ENCODE data around the gene TBCCD1. TPM values are rescaled to one million over a fixed set of nuclear protein-coding genes. Genes with fewer than 3 reads are reported as not detected.
A peak's percentile ranks its signal among the peaks of the same experiment; 100 is the strongest.
"Not testable (repeated sequence)": the region's sequence is repeated elsewhere in the genome, so short reads cannot be mapped to it uniquely, and the experiment has no call there.

Gene TBCCD1
- total and polyA plus RNA-seq, 2 experiments from 2014 or later, result 13.1 to 14.9 TPM

DNA sequence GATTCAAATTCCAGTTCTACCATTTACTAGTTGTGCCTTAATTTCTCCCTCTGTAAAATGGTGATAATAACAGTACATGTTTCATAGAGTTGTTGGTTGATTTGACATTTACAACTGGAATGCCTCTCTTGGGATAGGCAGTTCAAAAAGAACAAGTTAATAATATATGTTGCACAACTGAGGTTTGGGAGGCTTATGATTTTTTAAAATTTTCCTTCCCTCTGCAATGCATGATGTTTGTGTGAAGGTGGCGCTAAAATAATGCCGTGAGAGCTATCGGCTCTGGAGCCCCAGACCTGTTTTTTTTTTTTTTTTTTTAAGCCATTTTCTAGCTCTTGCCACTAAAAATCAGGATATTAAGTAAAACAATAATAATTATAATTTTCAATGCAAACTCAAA is 22.0 kb upstream of the TBCCD1 start:
- Histone ChIP-seq H3K9me2 (replicated peaks; ENCODE audit: insufficient read depth) (no peaks in the 10 kb centered on the region), H3K27me3 (no peaks in the 10 kb centered on the region), H3K4me1 (ENCODE audit: insufficient read depth) (peaks cover 18% of the 10 kb centered on the region), H3K27ac (peak overlapping the region; percentile 85), H3K4me3 (no peak overlapping the region), H2AFZ (no peak overlapping the region), H3K79me2 (no peaks in the 10 kb centered on the region), H3K36me3 (replicated peaks; ENCODE audit: insufficient read depth, low read depth) (no peaks in the 10 kb centered on the region), H3K9me3 (ENCODE audit: low read depth) (no peaks in the 10 kb centered on the region), H3K4me2 (peak overlapping the region; percentile 3), H4K20me1 (ENCODE audit: insufficient read depth, poor library complexity, severe bottlenecking) (no peaks in the 10 kb centered on the region)
- DNase-seq (ENCODE audit: low spot score), result no peak
- WGBS (ENCODE audit: low lambda C conversion rate, missing lambda C conversion rate), result 35% methylated on average over 3 of the region's 3 CpGs
- TF ChIP-seq, protein P1, sequence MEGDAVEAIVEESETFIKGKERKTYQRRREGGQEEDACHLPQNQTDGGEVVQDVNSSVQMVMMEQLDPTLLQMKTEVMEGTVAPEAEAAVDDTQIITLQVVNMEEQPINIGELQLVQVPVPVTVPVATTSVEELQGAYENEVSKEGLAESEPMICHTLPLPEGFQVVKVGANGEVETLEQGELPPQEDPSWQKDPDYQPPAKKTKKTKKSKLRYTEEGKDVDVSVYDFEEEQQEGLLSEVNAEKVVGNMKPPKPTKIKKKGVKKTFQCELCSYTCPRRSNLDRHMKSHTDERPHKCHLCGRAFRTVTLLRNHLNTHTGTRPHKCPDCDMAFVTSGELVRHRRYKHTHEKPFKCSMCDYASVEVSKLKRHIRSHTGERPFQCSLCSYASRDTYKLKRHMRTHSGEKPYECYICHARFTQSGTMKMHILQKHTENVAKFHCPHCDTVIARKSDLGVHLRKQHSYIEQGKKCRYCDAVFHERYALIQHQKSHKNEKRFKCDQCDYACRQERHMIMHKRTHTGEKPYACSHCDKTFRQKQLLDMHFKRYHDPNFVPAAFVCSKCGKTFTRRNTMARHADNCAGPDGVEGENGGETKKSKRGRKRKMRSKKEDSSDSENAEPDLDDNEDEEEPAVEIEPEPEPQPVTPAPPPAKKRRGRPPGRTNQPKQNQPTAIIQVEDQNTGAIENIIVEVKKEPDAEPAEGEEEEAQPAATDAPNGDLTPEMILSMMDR (IDR thresholded peaks at IDR 0.05; ENCODE audit: poor library complexity), result peak; percentile 38
- no peak for TF ChIP-seq EZH2phosphoT487 (IDR thresholded peaks at IDR 0.05; ENCODE audit: low read depth, severe bottlenecking, unreplicated experiment)

DNA sequence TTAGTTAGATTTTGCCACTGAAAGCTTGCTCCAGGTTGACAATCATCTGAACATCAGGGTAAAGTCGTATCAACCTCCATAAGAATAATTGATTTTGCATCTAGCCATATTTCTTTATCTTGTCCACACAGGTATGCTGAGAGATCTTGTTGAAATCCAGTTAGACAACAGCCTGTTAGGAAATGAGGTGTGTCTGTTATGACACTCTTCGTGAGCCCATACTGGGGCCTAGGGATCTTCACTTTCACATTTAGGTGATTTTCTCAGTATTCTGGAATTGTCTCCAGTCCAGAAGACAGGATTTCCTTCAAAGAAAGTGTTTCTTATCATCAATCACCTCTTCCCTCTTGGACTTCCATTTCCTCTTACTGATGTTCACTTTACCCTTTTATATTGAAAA is 21.5 kb upstream of the TBCCD1 start:
- Histone ChIP-seq H3K4me2 (peak overlapping the region; percentile 3), H3K4me1 (ENCODE audit: insufficient read depth) (peaks cover 13% of the 10 kb centered on the region)
- 52% methylated on average over 2 of the region's 2 CpGs for WGBS (ENCODE audit: low lambda C conversion rate, missing lambda C conversion rate)

GRCh38 chr3:186587183-186587582 is 20.0 kb upstream of the TBCCD1 start:
- Histone ChIP-seq H3K27me3 (no peaks in the 10 kb centered on the region), H3K4me2 (no peak overlapping the region)
- TF ChIP-seq EZH2phosphoT487 (IDR thresholded peaks at IDR 0.05; ENCODE audit: low read depth, severe bottlenecking, unreplicated experiment) (no peak), EZH2 (IDR thresholded peaks at IDR 0.05; ENCODE audit: borderline replicate concordance) (no peak)
- TF ChIP-seq, protein P1 (IDR thresholded peaks at IDR 0.05; ENCODE audit: poor library complexity), result no peak

More for the DNA sequence above, 21.5 kb upstream of the TBCCD1 start:
- H3K9me2 ChIP-seq (replicated peaks; ENCODE audit: insufficient read depth), result no peaks in the 10 kb centered on the region
- no peaks in the 10 kb centered on the region for H3K27me3 ChIP-seq
- no peaks in the 10 kb centered on the region for H3K36me3 ChIP-seq (replicated peaks; ENCODE audit: insufficient read depth, low read depth)
- H4K20me1 ChIP-seq (ENCODE audit: insufficient read depth, poor library complexity, severe bottlenecking), result no peaks in the 10 kb centered on the region
- H2AFZ ChIP-seq, result no peak overlapping the region
- no peak overlapping the region for H3K4me3 ChIP-seq
- H3K27ac ChIP-seq, result peak overlapping the region; percentile 85
- no peak for DNase-seq (ENCODE audit: low spot score)
- TF ChIP-seq, protein P1 (IDR thresholded peaks at IDR 0.05; ENCODE audit: poor library complexity), result no peak
- TF ChIP-seq EZH2 (IDR thresholded peaks at IDR 0.05; ENCODE audit: borderline replicate concordance) (no peak), EZH2phosphoT487 (IDR thresholded peaks at IDR 0.05; ENCODE audit: low read depth, severe bottlenecking, unreplicated experiment) (no peak)
- no peaks in the 10 kb centered on the region for H3K9me3 ChIP-seq (ENCODE audit: low read depth)
- H3K79me2 ChIP-seq, result no peaks in the 10 kb centered on the region

GRCh38 chr3:186586245-186586644 is 19.1 kb upstream of the TBCCD1 start:
- not testable (repeated sequence) for H3K4me2 ChIP-seq; H3K27me3 ChIP-seq; H3K4me1 ChIP-seq (ENCODE audit: insufficient read depth); DNase-seq (ENCODE audit: low spot score); H3K4me3 ChIP-seq; H4K20me1 ChIP-seq (ENCODE audit: insufficient read depth, poor library complexity, severe bottlenecking); H3K9me3 ChIP-seq (ENCODE audit: low read depth); H3K79me2 ChIP-seq; H3K27ac ChIP-seq; H3K9me2 ChIP-seq (replicated peaks; ENCODE audit: insufficient read depth); H2AFZ ChIP-seq; H3K36me3 ChIP-seq (replicated peaks; ENCODE audit: insufficient read depth, low read depth)
- 85% methylated on average over 9 of the region's 9 CpGs for WGBS (ENCODE audit: low lambda C conversion rate, missing lambda C conversion rate)

More at GRCh38 chr3:186587183-186587582, 20.0 kb upstream of the TBCCD1 start:
- Histone ChIP-seq H3K9me2 (replicated peaks; ENCODE audit: insufficient read depth) (no peaks in the 10 kb centered on the region), H4K20me1 (ENCODE audit: insufficient read depth, poor library complexity, severe bottlenecking) (no peaks in the 10 kb centered on the region), H3K36me3 (replicated peaks; ENCODE audit: insufficient read depth, low read depth) (no peaks in the 10 kb centered on the region), H3K4me1 (ENCODE audit: insufficient read depth) (peaks cover 8% of the 10 kb centered on the region), H2AFZ (no peak overlapping the region), H3K79me2 (no peaks in the 10 kb centered on the region), H3K9me3 (ENCODE audit: low read depth) (no peaks in the 10 kb centered on the region), H3K4me3 (no peak overlapping the region), H3K27ac (no peak overlapping the region)
- no peak for DNase-seq (ENCODE audit: low spot score)
